ENCODE results near the gene GAK.

GRCh38 chr4:946103-946450 lies 14.0 kb upstream of the GAK start:
- TF ChIP-seq EZH2 (IDR thresholded peaks at IDR 0.05; ENCODE audit: borderline replicate concordance, low read depth, low read length, severe bottlenecking): no peak
- TF ChIP-seq, protein P1, sequence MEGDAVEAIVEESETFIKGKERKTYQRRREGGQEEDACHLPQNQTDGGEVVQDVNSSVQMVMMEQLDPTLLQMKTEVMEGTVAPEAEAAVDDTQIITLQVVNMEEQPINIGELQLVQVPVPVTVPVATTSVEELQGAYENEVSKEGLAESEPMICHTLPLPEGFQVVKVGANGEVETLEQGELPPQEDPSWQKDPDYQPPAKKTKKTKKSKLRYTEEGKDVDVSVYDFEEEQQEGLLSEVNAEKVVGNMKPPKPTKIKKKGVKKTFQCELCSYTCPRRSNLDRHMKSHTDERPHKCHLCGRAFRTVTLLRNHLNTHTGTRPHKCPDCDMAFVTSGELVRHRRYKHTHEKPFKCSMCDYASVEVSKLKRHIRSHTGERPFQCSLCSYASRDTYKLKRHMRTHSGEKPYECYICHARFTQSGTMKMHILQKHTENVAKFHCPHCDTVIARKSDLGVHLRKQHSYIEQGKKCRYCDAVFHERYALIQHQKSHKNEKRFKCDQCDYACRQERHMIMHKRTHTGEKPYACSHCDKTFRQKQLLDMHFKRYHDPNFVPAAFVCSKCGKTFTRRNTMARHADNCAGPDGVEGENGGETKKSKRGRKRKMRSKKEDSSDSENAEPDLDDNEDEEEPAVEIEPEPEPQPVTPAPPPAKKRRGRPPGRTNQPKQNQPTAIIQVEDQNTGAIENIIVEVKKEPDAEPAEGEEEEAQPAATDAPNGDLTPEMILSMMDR (IDR thresholded peaks at IDR 0.05; ENCODE audit: borderline replicate concordance, extremely low read depth, low read length, poor library complexity, severe bottlenecking): no peak
